WI38 (cell line): Measurements from ENCODE around the gene GPR4.

ENCODE experiments used
- H3K4me3 ChIP-seq: 2 replicates; pipeline ENCODE4 v1.5.1; 2011; ENCODE audit warnings: low read depth, mild to moderate bottlenecking, control low read depth, low read length
- CTCF ChIP-seq: IDR thresholded peaks from 2 replicates; pipeline ENCODE4 v1.5.1; 2012; ENCODE audit warnings: low read depth, mild to moderate bottlenecking, control low read depth, low read length

The GPR4 gene

DNA sequence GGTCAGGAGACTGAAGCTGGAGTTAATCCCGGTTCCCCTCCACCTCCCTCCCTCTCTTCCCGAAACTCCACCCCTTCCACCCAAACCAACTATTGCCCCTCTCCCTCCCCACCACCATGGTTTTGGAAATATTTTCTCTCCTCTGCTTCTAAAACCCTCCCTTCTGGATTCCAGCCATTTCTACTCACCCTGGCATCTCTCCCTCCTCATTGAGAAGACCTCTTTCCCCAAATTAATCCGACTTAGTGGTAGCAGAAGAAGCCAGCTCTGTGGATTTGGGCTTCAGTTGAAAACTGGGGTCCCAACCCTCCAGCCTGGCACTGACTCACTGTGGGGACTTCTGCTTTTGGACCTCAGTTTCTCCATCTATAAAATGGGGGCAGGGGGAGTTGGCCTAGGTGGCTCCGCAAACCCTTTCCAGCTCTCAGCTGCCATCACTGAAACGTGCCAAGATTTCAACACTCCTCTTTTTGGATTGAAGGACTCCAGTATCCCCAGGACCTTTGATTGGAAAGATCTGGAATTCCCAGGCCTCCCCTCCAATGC, 1.6 kb downstream of the GPR4 start:
- H3K4me3 ChIP-seq, result no peak overlapping the region
- no peak for TF ChIP-seq CTCF

DNA sequence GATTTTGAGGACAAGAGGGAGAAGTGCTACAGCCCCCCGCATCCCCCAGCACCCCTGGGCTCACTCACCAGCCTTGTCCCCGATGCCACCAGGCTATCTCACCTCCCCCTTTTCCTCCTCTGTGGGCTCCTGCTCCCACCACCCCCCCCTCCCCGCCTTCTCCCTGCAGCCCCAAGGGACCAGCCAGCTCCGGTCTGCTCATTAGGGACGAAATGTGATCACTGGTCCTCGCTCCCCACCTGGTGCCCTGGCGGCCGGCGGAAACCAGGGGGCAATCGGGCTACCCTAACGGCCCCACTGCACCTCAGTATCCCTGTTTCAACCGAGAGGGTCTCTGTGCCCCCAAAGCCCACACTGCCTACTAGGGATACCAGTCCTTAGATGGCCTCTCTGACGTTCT, 2.7 kb downstream of the GPR4 start:
- no peak for TF ChIP-seq CTCF
- H3K4me3 ChIP-seq, result no peak overlapping the region

DNA sequence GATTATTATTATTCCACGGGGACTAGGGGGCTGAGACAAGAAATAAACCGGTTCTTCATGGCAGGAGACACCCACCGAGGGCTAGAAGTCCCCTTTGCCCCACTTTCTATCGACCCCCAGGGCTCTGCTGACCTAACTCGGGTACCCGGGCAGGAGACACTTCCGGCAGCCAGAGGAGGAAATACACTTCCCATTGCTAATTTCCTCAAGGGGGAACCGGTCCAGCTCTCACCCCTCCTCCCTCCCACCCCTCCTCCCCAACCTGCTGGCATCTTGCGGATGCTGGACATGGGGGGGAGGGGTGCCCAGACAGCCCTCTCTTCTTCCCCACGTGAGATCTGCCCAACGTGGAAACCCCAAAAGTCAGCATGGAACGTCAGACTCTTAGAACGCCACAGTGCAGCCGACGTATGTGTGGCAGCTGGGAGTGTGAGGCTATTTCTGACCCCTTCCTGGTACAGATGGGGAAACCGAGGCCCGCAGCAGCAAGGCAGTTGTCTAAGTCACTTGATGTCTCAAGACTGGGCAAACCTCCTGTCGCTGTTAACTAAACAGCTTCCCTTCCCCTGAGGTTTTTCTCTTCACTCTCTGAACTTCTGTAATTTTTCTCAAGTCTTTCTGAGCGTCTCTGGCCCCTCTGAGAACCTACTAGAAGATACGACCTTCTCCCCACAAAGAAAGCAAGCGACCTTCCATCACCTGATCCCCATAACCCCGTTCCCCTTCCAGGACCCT, 3.6 kb downstream of the GPR4 start:
- peak overlapping the region; percentile 31; the same call in 1 of the 2 replicates for H3K4me3 ChIP-seq
- no peak for TF ChIP-seq CTCF

- TF ChIP-seq CTCF, result no peak
- H3K4me3 ChIP-seq, result no peak overlapping the region; the same call in 1 of the 2 replicates
Measured at GRCh38 chr19:45597425-45598111, 4.4 kb downstream of the GPR4 start.

DNA sequence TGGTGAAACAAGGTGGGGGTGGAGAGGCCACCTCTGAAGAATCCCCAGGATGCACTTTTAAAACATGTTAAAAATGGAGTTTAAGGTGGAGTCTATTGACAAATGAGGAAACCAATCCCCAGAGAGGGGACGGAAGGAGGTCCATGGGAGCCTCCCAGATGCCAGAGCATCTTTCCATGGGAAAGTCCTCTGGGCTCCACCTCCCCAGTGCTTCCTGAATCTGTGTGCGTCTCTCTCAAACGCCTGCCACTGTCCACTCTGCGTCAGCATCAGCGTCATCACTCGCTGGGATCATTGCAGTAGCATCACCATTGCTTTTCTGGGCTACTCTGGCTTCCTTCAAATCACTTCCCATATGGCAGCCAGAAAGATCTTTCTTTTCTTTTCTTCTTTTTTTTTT, 6.2 kb downstream of the GPR4 start:
- no peak for TF ChIP-seq CTCF
- H3K4me3 ChIP-seq, result no peak overlapping the region

- no peak for TF ChIP-seq CTCF
- H3K4me3 ChIP-seq, result no peak overlapping the region
Measured at GRCh38 chr19:45593520-45593919, 8.5 kb downstream of the GPR4 start.

DNA sequence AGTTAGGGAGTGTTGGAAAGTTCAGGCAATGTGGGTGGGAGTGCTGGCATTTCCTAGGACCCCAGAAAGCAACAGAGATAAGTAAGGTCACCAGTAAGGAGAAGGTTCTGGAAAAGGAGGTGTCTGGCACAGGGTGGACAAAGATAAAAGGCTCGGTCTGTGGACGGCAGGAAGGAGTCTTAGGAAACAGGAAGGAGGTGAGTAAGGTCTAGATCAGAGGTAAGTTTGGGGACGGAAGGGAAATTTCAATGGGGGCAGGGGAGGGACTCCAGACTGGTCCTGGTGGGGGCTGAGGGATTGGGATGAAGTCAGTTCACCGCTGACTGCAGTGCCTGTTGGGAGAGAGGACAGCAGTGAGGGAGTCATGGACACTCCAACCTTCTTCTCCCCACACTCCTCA, 9.6 kb downstream of the GPR4 start:
- TF ChIP-seq CTCF, result no peak

More for the DNA sequence above, 9.6 kb downstream of the GPR4 start:
- H3K4me3 ChIP-seq, result no peak overlapping the region
